ENCODE data around the gene MYO9B.
A peak's percentile ranks its signal among the peaks of the same experiment; 100 is the strongest.

The MYO9B gene

GRCh38 chr19:17061205-17061604 lies 14.4 kb upstream of the MYO9B start:
- DNase-seq = no peak

DNA sequence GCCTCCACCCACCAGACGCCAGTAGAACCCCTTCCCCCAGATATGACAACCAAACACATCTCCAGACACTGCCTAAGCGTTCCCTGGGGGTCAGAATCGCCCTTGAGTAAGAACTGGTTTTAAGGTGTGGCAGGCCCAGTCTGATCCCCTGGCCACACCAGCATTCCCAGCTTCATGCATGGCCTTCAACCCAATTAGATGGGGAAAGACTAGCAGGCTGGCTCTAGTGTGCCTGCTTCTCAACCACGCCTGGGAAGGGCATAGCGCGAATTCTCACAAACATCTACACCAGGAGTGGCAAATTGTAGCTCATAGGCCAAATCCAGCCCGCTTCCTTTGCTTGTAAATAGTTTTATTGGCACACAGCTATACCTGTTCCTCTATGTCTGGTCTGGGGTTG lies 13.9 kb upstream of the MYO9B start:
- no peak for DNase-seq

DNA sequence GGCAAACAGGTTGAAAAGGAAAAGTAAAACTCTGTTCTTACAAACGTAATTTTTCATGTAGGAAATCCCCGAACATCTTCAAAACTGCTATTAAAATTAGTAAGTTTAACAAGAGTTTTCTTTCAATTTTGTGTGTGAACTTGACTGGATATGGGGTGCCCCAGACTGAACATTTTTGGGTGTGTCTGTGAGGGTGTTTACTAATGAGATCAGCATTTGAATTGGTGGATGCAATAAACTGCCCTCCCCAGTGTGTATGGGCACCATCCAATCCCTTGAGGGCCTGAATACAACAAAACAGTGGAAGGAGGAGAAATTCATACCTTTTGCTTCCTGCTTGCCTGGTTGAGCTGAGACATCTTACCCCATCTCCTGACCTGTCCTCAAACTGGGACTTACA lies 12.1 kb upstream of the MYO9B start:
- DNase-seq = no peak

- no peak for DNase-seq
Measured at GRCh38 chr19:17069193-17069592, 6.4 kb upstream of the MYO9B start.

DNA sequence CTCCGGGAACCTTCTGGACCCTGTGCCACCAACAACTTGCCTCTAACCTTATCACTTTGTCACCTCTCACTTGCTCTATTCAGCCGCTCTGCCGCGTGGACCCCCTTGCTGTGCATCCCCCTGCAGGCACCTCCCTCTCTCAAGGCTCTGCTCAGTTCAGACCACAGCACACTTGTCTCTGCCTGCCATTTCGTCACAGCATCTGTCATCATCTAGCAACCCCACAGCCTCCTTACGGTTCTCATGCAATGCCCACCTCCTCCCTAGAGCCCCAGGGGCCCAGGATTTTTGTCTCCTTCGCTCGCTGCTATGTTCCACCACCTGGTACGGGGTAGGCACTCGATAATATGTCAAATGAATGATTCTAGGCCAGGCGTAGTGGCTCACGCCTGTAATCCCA lies 5.2 kb upstream of the MYO9B start:
- DNase-seq = no peak

- no peak for DNase-seq
Measured at GRCh38 chr19:17070912-17071311, 4.7 kb upstream of the MYO9B start.

- DNase-seq = peak; percentile 12
Measured at GRCh38 chr19:17073869-17074633, 1.5 kb upstream of the MYO9B start.

- no peak for DNase-seq
Measured at GRCh38 chr19:17074634-17075034, 943 bp upstream of the MYO9B start.

DNA sequence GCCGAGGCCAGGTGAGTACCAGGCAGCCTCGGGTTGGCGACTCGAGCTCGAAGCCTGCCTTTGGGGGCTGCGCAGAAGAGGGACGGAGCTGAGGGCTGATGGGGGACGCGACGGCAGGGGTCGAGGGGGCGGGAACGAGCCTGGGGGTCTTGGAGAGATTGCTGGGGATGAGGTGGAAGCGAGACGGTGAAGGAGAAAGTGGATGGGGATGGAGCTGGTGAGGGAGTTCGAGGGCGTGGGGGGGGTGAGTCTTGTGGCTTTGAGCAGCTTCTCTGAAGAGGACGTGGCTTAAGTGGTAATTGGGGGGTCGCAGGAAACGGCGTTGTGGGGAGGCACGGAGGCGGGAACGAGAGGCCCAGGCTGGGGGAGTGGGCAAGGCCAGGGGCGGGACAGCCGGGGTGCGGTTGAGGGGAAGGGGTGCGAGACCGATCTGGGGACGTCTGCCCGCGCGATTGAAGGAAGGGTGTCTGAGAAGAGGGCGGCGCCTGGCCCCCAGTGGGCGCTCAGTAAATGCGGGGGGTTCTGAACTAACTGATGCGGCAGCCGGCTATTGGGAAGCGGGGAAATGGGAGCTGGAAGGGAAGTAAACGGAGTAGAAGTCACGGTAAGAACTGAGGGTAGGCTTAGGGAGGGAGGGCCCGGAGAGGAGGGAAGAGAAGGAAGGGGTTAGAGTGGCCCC lies 426 bp downstream of the MYO9B start:
- peak; percentile 62 for DNase-seq

GRCh38 chr19:17076543-17076991 lies 990 bp downstream of the MYO9B start:
- peak; percentile 16 for DNase-seq

- DNase-seq = no peak
Measured at GRCh38 chr19:17077447-17078028, 2.0 kb downstream of the MYO9B start.

DNA sequence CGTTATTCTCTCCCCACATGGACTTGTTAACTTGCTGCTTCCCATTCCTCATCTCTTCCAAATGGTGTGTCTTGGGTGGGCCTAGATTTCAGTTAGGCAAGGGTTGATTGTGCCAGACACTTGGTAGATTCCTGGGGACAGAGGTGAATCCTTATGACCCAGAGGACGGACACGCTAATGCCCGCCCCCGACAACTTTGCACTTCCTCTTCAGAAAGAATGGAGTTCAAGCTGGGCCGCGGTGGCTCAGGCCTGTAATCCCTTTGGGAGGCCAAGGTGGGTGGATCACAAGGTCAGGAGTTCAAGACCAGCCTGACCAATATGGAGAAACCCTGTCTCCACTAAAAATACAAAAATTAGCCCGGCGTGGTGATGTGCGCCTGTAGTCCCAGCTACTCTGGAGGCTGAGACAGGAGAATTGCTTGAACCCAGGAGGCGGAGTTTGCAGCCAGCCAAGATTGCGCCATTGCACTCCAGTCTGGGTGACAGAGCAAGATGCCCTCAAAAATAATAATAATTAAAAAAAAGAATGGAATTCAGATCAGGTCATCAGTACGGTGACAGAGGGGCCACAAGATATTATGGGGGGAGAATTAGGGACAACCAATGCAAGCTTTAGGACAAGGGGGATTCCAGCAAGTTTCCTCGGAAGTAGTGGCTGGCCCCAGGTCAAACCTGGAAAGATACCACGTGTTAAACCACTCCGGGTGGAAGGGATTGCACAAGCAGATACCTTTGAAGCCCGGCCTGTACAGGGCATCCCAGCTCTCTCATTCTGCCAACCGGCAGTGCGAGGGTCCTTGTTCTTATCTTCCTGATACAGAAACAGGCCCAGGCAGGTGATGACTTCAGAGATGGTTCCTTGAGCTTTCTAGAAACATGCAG lies 2.7 kb downstream of the MYO9B start:
- no peak for DNase-seq

DNA sequence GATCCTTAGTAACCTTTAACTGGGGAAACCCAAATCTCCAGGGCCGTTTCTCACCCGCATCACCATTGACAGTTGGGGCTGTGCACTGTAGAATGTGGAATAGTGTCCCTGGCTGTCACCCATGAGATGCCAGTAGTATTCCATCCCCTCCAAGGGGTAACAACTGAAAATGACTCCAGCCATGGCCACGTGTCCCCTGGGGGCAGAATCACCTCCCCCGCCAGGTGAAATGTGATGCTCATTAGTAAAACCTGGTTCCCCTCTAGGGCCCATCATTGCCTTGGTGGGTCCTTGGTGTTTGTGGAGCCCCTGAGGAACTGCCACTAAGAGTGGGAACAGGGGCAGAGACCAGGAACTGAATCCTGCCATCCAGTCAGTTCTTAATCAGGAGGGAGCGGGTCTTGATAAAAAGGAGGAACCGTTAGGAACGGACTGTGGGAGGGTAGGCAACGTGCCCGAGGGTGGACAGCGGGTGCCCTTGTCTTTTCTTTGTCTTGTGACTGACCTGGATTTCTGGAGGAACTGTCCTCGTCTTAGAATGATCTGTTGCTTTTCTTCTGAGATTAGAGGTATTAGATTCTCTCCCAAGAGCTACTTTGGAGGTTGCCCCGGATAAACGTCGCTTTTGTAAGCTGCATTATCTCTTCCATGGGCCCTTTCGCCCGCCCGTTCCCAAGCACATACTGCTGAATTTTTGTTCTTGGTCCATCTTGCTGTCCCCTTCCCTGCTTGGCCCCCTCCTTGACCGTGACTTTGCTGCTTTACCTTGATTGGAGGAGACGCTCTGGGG lies 3.5 kb downstream of the MYO9B start:
- no peak for DNase-seq

DNA sequence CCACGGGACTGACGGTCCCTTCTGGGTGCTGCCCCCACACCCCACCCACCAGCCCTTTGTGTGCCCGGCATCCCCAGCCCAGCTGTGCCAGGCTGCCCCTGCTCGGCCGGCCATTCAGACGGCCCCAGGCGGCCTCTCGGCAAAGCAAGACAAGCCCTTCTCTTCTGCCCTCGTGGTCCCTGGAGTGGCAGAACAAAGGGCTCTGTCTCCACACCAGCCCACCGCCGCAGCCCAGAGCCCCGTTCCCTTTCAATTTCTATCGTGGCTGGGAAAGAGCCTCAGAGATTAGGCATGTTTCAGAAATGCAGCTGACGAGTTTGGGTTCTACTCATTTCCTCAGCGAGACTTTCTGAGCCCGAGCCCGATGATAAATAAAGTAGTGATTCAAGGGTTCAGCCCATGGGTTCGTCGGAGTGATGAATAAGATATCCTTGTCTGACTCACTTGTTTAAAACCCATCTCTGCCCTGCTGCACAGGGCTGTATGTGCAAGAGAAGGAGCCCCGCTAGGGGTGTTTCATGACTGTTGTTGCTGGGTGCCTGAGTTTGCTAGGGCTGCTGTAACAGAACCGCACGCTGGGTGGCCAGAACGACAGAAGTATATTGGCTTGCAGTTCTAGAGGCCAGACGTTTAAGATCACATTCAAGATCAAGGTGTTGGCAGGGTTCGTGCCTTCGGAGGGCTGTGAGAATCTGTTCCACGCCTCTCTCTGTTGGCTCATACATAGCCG lies 4.3 kb downstream of the MYO9B start:
- peak; percentile 58 for DNase-seq

GRCh38 chr19:17080440-17080801 lies 4.8 kb downstream of the MYO9B start:
- no peak for DNase-seq

DNA sequence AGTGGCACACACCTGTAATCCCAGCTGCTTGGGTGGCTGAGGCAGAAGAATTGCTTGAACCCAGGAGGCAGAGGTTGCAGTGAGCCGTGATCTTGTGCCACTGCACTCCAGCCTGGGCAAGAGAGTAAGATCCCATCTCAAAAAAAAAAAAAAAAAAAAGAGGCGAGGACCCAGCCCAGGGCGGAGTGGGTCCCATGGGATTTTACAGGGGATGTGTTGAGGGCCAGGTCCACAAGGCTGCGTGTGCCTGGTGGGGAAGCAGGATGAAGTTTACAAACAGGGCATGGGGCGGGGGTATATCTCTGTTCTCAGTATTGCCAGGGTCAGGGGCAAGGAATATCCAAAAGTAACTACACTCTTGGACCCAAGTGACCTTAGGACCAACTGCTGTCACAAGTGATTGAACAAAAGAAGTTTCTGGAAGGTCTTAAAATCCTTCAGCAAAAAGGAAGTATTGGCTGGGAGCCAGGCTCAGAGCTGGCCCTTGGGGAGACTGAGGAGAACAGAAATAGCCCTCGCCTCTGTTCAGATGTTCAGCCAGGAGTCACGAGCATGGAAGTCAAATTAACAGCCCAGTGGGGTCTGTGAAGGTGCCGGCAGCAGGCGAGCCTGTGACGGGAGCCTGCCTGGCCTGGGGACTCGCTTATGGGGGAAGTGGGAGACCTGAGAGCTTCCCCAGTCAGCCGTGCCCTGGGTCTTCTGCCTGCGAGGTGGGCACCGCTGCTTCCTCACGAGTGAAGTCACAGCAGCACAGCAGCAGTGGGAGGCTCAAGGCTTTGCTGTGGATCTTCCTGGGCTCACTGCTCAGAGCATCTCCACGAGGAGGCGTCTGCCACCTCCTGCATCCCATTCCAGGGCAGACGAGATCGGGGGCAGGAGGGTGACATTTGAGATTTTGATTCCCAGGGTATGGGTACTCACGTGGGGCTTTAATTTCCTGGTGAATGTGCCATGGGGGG lies 6.4 kb downstream of the MYO9B start:
- no peak for DNase-seq

GRCh38 chr19:17086120-17086519 lies 10.5 kb downstream of the MYO9B start:
- DNase-seq = no peak

DNA sequence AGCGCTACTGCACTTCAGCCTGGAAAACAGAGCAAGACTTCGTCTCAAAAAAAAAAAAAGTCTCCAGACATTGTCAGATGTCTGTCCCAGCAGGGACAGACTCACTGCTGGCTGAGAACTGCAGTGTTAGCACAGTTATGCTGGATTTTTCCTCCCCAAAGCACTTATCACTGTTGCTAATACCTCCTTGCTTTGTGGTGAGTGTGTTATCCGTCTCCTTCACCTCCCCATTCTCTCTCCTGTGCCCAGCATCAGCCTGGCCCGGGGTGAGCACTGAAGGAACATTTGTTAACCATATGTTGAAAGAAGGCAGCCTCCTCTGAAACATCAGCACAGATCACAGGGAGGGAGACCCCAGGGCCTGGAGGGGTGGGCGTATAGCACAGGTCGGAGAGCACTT lies 11.3 kb downstream of the MYO9B start:
- DNase-seq = no peak

GRCh38 chr19:17088552-17088951 lies 13.0 kb downstream of the MYO9B start:
- no peak for DNase-seq

DNA sequence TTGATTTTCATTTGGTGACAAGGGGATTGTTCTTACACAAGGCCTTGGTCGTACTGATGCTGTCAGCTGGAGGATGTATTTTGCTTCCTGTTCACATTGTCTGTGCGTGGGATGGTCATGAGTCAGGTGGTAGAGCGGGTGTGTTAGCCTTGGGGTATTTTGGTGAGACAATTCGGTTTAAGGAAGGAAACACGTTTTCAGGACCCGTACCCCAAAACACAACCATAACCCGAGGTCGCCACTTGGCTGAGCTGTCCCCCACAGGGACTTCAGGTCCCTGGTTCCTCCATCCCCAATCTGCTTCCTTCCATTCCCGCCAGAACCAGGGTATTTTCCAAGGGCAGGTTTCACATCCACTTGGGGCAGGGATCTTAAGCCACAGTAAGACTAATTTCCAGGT lies 15.0 kb downstream of the MYO9B start:
- DNase-seq = peak; percentile 19

Measured in activated gamma-delta T cell treated with Interleukin-2 at 50 U/mL for 16 hours (primary cell).